Right kidney (tissue), 1 donor: ENCODE results near the gene MAST4.

Experiments
- DNase-seq: peaks from one replicate; pipeline ENCODE4 v3.0.0-alpha.2; 2016

The MAST4 gene

GRCh38 chr5:67140413-67140812 is 544.2 kb downstream of the MAST4 start:
- no peak for DNase-seq

- DNase-seq = no peak
These were observed 545.5 kb downstream of the MAST4 start for GRCh38 chr5:67141644-67142043.

GRCh38 chr5:67142816-67143215 is 546.6 kb downstream of the MAST4 start:
- no peak for DNase-seq

- no peak for DNase-seq
These were observed 547.4 kb downstream of the MAST4 start for GRCh38 chr5:67143549-67143948.

- DNase-seq = no peak
These were observed 548.0 kb downstream of the MAST4 start for GRCh38 chr5:67144183-67144639.

GRCh38 chr5:67146574-67146973 is 550.4 kb downstream of the MAST4 start:
- no peak for DNase-seq

GRCh38 chr5:67146981-67147380 is 550.8 kb downstream of the MAST4 start:
- DNase-seq = no peak

GRCh38 chr5:67147760-67148159 is 551.6 kb downstream of the MAST4 start:
- DNase-seq = no peak

- no peak for DNase-seq
These were observed 553.1 kb downstream of the MAST4 start for GRCh38 chr5:67149057-67149950.

- no peak for DNase-seq
These were observed 553.8 kb downstream of the MAST4 start for GRCh38 chr5:67149951-67150523.

GRCh38 chr5:67152400-67152799 is 556.2 kb downstream of the MAST4 start:
- no peak for DNase-seq

GRCh38 chr5:67153292-67153691 is 557.1 kb downstream of the MAST4 start:
- DNase-seq = no peak

- no peak for DNase-seq
These were observed 558.5 kb downstream of the MAST4 start for GRCh38 chr5:67154556-67155206.

GRCh38 chr5:67156976-67157583 is 560.9 kb downstream of the MAST4 start:
- DNase-seq = no peak

GRCh38 chr5:67160272-67160671 is 564.1 kb downstream of the MAST4 start:
- DNase-seq = no peak

GRCh38 chr5:67160985-67161384 is 564.8 kb downstream of the MAST4 start:
- DNase-seq = no peak

GRCh38 chr5:67161767-67162166 is 565.6 kb downstream of the MAST4 start:
- no peak for DNase-seq

- no peak for DNase-seq
These were observed 567.1 kb downstream of the MAST4 start for GRCh38 chr5:67163231-67163756.

GRCh38 chr5:67163863-67164595 is 567.8 kb downstream of the MAST4 start:
- no peak for DNase-seq

- DNase-seq = peak; percentile 6
These were observed 568.8 kb downstream of the MAST4 start for GRCh38 chr5:67164856-67165525.
